GM21390 (cell line): ENCODE measurements around the gene DNAJC30.

ENCODE experiments used
- ATAC-seq: cut with Tn5 transposase; IDR thresholded peaks from one replicate; pipeline ENCODE4 v1.9.1; 2021; ENCODE audit not compliant: unreplicated experiment

DNAJC30 gene

GRCh38 chr7:73649576-73649975 is 33.7 kb downstream of the DNAJC30 start:
- no peak for ATAC-seq

- no peak for ATAC-seq
These were observed 34.5 kb downstream of the DNAJC30 start for GRCh38 chr7:73648593-73649332.

DNA sequence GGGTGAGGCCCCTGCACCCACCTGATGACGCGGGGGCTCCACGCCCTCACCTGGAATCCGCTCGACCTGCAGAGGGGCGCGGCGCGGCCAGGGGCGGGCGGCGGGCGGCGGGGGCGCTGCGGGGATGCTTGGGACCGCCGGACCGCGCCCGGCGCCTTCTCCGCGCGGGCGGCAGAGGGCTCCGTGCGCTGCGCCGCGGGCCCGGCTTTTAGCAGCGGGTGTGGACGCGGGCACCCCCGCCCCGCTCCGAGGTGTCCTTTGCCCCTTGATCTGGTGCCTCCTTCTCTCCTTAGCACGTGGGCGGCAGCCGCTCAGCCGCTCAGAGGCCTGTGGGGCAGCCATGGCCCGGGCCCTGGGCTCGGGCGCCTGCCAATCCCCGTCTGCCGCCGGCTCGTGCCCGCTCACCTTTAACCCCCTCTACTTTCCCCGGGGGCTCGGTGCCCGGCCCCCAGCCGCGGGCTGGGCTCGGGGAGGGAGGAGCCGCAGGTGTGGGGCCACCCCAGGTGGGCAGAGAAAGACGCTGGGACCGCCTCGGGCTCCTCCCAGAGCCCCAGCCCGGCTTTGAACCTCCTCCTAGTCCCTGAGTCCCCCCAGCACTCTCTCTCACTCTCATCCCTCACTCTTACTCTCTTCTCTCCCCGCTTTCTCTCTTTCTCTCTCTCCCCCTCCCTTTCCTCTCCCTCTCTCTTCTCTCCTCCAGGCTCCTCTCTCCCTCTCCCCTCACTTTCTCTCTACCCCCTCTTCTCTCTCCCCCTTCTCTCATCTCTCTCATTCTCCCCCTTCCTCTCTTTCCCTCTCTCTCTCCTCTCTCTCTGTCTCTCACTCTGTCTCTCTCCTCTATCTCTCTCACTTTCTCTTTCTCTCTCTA is 35.3 kb downstream of the DNAJC30 start:
- ATAC-seq, result no peak

DNA sequence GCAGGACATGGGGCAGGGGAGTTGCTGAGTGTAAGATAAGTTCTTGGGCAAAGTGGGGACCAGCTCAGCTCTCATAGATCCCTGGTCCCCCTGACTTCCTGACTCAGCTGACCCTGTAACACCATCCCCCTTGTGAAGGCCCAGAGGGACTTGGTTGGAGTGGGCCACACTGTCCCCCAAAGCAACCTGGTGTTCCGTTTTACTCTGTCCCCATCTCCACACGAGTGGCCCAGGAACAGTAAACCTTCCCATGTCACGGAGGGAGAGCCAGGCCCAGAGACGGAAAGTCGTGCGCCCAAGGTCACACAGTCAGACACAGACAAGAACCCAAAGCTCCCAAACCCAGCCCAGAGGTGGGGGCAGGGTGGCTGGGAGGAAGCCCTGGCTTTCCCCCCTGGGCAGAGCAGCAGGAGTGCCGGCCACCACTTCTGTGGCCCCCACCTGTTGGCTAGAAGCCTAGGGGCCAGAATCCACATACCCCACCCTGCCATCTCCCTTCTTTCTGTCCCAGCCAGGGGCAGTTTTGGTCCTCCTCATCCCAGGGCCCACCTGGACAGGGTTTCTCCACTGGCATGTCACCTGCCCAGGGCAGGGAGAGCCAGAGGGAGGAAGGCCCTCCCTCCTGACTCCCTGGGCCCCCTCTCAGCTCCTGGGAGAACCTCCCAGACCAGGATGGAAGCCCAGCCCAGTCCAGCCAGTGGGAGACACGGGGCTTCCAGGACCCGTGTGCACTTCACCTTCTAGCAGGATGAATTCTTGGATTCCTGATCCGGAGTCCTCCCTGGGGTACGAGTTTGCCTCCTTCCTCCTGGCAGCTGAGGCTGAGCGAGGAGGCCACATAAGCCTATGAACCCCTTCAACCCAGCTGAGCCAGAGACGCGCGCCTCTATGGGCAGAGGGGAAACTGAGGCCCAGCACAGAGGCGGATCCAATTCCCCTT is 36.2 kb downstream of the DNAJC30 start:
- no peak for ATAC-seq

GRCh38 chr7:73645643-73646174 is 37.5 kb downstream of the DNAJC30 start:
- no peak for ATAC-seq

- ATAC-seq, result no peak
These were observed 38.5 kb downstream of the DNAJC30 start for GRCh38 chr7:73644688-73645286.

DNA sequence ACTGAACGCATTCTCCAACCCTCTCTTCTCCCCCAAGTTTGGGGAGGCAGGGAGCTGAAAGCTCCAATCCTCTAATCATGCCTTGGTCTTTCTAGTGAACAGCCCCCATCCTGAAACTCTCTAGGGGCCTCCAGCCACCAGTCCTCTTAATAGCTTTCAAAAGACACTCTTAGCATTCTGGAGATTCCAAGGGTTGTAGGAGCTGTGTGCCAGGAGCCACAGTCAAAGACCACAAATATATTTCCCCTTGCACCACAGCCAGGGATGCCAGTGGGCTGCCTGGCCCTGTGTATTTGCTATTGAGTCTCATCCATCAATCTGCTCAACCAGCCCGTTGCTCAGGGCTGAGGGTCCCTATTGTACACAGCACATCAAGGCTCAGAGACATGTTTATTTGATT is 40.4 kb downstream of the DNAJC30 start:
- ATAC-seq, result no peak

DNA sequence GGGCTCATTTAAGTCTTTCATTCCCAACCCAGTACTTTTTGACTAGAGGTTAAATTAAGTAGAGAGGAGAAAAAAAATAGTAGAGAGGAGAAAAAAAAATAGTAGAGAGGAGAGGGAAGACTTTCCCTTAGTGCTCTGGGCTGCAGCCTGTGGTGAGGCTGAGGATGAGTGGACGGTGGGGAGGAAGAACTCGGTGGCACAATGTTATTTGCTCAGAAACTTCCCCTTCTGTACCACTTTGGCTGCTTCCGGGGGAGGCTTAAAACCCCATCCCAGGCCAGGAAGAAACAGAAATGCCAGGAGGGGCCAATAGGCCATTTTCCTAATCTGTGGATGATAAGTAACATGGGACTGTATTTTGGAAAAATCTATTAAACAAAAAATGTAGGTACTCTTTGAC is 44.3 kb downstream of the DNAJC30 start:
- ATAC-seq, result no peak

DNA sequence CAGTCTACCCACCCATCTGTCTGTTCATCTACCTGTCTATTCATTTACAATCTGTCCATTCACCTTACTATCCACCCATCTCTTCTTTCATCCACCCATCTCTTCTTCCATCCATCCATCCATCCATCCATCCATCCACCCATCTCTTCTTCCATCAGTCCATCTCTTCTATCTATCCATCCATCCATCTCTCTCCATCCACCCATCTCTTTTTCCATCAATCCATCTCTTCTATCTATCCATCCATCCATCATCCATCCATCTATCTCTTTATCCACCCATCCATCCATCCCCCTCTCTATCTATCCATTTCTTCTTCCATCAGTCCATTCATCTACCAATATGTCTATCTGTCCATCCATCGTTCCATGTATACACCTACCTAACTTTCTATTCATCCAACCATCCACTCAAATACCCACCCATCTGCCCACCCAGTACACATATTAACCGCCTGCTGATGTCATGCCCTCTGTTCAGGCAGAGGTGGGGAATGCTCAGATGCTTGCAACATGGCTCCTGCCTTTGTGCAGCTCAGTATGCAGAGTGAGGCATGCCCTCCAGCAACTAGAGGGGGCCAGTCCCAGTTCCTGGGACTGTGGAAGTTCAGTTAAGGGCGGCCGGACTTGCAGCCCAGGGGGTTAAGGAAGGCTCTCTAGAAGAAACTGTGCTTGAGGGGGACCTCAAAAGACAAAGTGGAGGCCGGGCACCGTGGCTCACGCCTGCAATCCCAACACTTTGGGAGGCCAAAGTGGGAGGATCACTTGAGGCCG is 47.6 kb downstream of the DNAJC30 start:
- no peak for ATAC-seq

DNA sequence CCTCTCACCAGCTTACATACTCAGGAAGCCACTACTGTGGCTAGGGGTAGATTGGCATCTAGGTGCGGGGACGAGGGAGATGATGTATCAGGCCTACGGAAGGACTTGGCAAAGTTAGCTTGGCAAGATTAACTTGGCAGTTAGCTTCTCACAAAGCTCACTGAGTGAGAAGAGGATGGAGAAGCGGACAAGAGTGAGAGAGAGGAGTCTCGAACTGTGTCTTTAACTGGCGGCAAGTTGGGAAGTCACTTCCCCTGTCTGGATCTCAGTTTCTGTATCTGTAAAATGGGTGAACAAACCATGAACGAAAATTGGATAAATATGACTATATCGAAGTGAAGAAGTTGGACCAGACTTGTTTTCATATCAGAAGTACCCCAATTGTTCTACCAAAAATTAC is 49.4 kb downstream of the DNAJC30 start:
- no peak for ATAC-seq

GRCh38 chr7:73633323-73633722 is 49.9 kb downstream of the DNAJC30 start:
- ATAC-seq, result no peak

DNA sequence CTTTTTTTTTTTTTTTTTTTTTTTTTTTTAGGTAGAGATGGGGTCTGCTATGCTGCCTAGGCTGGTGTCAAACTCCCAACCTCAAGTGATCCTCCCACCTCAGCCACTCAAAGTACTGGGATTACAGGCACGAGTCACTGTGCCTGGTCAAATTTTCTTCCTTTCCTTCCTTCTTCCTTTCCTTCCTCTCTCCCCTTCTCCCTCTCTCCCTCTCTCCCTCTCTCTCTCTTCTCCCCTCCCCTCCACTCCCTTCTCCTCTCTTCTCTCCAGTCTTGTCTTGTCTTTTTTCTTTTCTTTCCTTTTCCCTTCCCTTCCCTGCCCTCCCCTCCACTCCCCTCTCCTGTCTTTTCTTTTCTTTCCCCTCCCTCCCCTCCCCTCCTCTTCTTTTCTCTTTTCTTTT is 51.7 kb downstream of the DNAJC30 start:
- ATAC-seq, result no peak
